Type B pancreatic cell (in vitro differentiated cells): ENCODE measurements around the gene VEPH1. TPM values are rescaled to one million over a fixed set of nuclear protein-coding genes. Genes with fewer than 3 reads are reported as not detected.

ENCODE experiments used
- DNase-seq: peaks from one replicate; pipeline ENCODE4 v3.0.0; 2021; ENCODE audit warnings: mixed read lengths; ENCODE audit not compliant: unreplicated experiment; ENCODE audit errors: extremely low spot score
- H3K27ac Mint-ChIP-seq: 2 replicates; pipeline ENCODE4 v1.8.0; 2021; ENCODE audit warnings: mild to moderate bottlenecking, mixed read lengths
- H3K27me3 Mint-ChIP-seq: 2 replicates; pipeline ENCODE4 v1.8.0; 2021; ENCODE audit warnings: mixed read lengths
- H3K36me3 Mint-ChIP-seq: 2 replicates; pipeline ENCODE4 v1.8.0; 2021; ENCODE audit warnings: mixed read lengths
- H3K4me1 Mint-ChIP-seq: one replicate; pipeline ENCODE4 v1.8.0; 2021; ENCODE audit warnings: mixed read lengths; ENCODE audit not compliant: unreplicated experiment
- H3K4me3 Mint-ChIP-seq: 2 replicates; pipeline ENCODE4 v1.8.0; 2021; ENCODE audit warnings: mild to moderate bottlenecking, mixed read lengths
- H3K9me3 Mint-ChIP-seq: 2 replicates; pipeline ENCODE4 v1.8.0; 2021; ENCODE audit warnings: mixed read lengths
- total RNA-seq: library from RNA; stranded (reverse); gene quantifications from 2 replicates; pipeline ENCODE4 v1.2.1, GENCODE V29; 2021; ENCODE audit warnings: low replicate concordance
- TF ChIP-seq, protein P1 (sequence below): fragments of 200-600 bp; sonication (generic); conservative IDR thresholded peaks from 2 replicates; pipeline ENCODE4 v1.5.0; 2021; ENCODE audit warnings: antibody characterized with exemption, mild to moderate bottlenecking

The VEPH1 gene
- total RNA-seq, 1 donor from 2014 or later, result 5.9 TPM

DNA sequence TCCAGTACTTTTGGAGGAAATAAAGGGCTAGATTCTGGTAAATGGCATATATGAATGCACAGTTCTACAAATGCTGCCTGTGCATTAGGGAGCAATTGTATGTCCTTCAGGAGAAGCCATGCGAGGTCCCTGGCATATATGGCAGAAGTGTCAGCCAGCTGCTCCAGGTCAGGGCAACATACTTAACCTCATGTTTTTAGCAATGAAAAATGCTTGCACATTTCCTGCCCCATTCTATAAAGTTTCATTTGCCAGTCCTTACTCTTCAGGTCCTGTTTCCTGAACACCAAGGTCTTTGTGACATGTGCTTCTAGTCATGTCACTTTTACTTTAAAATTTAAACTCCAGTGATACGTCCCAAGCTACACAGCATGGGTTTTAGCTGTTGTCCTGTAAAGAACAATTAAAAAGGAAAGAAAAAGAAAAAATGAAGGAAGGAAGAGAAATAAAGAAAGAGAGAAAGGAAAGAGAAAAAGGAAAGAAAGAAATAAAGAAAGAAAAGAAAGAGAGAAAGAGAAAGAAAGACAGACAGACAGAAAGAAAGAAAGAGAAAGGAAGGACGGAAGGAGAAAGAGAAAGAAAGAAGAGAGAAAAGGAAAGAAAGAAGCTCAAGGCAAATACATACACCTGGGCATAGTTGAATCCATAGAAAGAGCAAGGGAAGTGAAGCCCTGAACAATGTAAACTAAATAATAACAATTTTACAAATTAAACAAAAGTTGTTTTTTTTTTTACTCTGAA is 86.7 kb downstream of the VEPH1 start:
- no peak for DNase-seq
- TF ChIP-seq, protein P1, sequence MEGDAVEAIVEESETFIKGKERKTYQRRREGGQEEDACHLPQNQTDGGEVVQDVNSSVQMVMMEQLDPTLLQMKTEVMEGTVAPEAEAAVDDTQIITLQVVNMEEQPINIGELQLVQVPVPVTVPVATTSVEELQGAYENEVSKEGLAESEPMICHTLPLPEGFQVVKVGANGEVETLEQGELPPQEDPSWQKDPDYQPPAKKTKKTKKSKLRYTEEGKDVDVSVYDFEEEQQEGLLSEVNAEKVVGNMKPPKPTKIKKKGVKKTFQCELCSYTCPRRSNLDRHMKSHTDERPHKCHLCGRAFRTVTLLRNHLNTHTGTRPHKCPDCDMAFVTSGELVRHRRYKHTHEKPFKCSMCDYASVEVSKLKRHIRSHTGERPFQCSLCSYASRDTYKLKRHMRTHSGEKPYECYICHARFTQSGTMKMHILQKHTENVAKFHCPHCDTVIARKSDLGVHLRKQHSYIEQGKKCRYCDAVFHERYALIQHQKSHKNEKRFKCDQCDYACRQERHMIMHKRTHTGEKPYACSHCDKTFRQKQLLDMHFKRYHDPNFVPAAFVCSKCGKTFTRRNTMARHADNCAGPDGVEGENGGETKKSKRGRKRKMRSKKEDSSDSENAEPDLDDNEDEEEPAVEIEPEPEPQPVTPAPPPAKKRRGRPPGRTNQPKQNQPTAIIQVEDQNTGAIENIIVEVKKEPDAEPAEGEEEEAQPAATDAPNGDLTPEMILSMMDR, result no peak
- H3K4me1 Mint-ChIP-seq, result no peaks in the 10 kb centered on the region
- no peak overlapping the region for H3K4me3 Mint-ChIP-seq
- no peaks in the 10 kb centered on the region for H3K27me3 Mint-ChIP-seq
- no peak overlapping the region for H3K27ac Mint-ChIP-seq
- H3K36me3 Mint-ChIP-seq, result peaks cover 6% of the 10 kb centered on the region
- no peaks in the 10 kb centered on the region for H3K9me3 Mint-ChIP-seq

GRCh38 chr3:157414861-157415260 is 88.4 kb downstream of the VEPH1 start:
- Mint-ChIP-seq H3K36me3 (peaks cover 6% of the 10 kb centered on the region), H3K9me3 (no peaks in the 10 kb centered on the region), H3K27ac (no peak overlapping the region), H3K4me3 (no peak overlapping the region), H3K4me1 (no peaks in the 10 kb centered on the region), H3K27me3 (no peaks in the 10 kb centered on the region)
- TF ChIP-seq, protein P1, result no peak
- DNase-seq, result no peak

GRCh38 chr3:157412323-157412855 is 90.8 kb downstream of the VEPH1 start:
- Mint-ChIP-seq H3K4me3 (no peak overlapping the region), H3K36me3 (peaks cover 6% of the 10 kb centered on the region), H3K27ac (no peak overlapping the region), H3K4me1 (no peaks in the 10 kb centered on the region), H3K9me3 (no peaks in the 10 kb centered on the region), H3K27me3 (no peaks in the 10 kb centered on the region)
- TF ChIP-seq, protein P1, result no peak
- DNase-seq, result no peak

DNA sequence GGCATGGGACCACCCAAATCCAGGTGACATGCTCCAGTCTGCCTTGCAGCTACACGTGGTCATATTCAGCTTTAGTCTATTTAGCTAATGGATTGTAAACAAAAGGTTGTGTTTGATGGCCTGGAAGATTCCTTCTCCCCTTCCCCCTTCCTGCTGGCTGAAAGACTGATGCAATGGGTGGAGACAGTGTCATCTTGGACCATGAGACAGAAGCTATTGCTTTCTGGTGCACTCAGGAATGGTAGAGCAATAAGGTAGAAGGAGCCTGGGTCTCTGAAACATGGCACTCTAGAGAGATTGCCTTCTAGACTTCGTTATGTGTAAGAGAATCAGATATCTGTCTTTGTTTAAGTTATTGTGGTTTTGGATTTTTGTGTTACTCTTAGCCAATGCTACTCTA is 92.3 kb downstream of the VEPH1 start:
- DNase-seq, result no peak
- H3K27me3 Mint-ChIP-seq, result no peaks in the 10 kb centered on the region
- no peak overlapping the region for H3K4me3 Mint-ChIP-seq
- peaks cover 6% of the 10 kb centered on the region for H3K36me3 Mint-ChIP-seq
- no peaks in the 10 kb centered on the region for H3K9me3 Mint-ChIP-seq
- no peaks in the 10 kb centered on the region for H3K4me1 Mint-ChIP-seq
- TF ChIP-seq, protein P1, result no peak
- no peak overlapping the region for H3K27ac Mint-ChIP-seq

GRCh38 chr3:157409516-157409915 is 93.7 kb downstream of the VEPH1 start:
- H3K4me3 Mint-ChIP-seq, result no peak overlapping the region

More at GRCh38 chr3:157409516-157409915, 93.7 kb downstream of the VEPH1 start:
- Mint-ChIP-seq H3K9me3 (no peaks in the 10 kb centered on the region), H3K4me1 (no peaks in the 10 kb centered on the region), H3K36me3 (peaks cover 6% of the 10 kb centered on the region), H3K27ac (no peak overlapping the region), H3K27me3 (no peaks in the 10 kb centered on the region)
- TF ChIP-seq, protein P1, result no peak
- no peak for DNase-seq
